Effector memory CD4-positive, alpha-beta T cell (primary cell): Measurements from ENCODE around the gene TMEM138.

Experiments
- DNase-seq, 3 donors: peaks; one replicate each; pipeline ENCODE4 v3.0.0-alpha.2; 2020
- H3K27ac ChIP-seq: 2 replicates; pipeline ENCODE4 v1.7.0; 2013; ENCODE audit warnings: mild to moderate bottlenecking, low read length, moderate library complexity; ENCODE audit not compliant: insufficient read depth, poor library complexity, severe bottlenecking
- H3K27me3 ChIP-seq: replicated peaks from 2 replicates; pipeline ENCODE4 v1.7.0; 2013; ENCODE audit warnings: mild to moderate bottlenecking, low read length; ENCODE audit not compliant: insufficient read depth, control insufficient read depth, poor library complexity, severe bottlenecking
- H3K36me3 ChIP-seq: 2 replicates; pipeline ENCODE4 v1.7.0; 2013; ENCODE audit warnings: mild to moderate bottlenecking, low read length, moderate library complexity; ENCODE audit not compliant: control insufficient read depth, insufficient read depth
- H3K4me1 ChIP-seq: 2 replicates; pipeline ENCODE4 v1.7.0; 2013; ENCODE audit warnings: low read length, mild to moderate bottlenecking; ENCODE audit not compliant: control insufficient read depth, insufficient read depth, poor library complexity, severe bottlenecking
- H3K4me3 ChIP-seq: 2 replicates; pipeline ENCODE4 v1.7.0; 2013; ENCODE audit warnings: low read length, low read depth, mild to moderate bottlenecking; ENCODE audit not compliant: insufficient read depth, poor library complexity, severe bottlenecking
- H3K9me3 ChIP-seq: 2 replicates; pipeline ENCODE4 v1.7.0; 2013; ENCODE audit warnings: mild to moderate bottlenecking, low read length, moderate library complexity; ENCODE audit not compliant: control insufficient read depth

Gene TMEM138

GRCh38 chr11:61406067-61406466 is 43.9 kb downstream of the TMEM138 start:
- no peaks in the 10 kb centered on the region for H3K27me3 ChIP-seq
- H3K27ac ChIP-seq = no peak overlapping the region
- no peak for DNase-seq
- H3K4me3 ChIP-seq = no peak overlapping the region
- no peaks in the 10 kb centered on the region for H3K4me1 ChIP-seq
- no peaks in the 10 kb centered on the region for H3K9me3 ChIP-seq
- H3K36me3 ChIP-seq = peaks cover 76% of the 10 kb centered on the region

DNA sequence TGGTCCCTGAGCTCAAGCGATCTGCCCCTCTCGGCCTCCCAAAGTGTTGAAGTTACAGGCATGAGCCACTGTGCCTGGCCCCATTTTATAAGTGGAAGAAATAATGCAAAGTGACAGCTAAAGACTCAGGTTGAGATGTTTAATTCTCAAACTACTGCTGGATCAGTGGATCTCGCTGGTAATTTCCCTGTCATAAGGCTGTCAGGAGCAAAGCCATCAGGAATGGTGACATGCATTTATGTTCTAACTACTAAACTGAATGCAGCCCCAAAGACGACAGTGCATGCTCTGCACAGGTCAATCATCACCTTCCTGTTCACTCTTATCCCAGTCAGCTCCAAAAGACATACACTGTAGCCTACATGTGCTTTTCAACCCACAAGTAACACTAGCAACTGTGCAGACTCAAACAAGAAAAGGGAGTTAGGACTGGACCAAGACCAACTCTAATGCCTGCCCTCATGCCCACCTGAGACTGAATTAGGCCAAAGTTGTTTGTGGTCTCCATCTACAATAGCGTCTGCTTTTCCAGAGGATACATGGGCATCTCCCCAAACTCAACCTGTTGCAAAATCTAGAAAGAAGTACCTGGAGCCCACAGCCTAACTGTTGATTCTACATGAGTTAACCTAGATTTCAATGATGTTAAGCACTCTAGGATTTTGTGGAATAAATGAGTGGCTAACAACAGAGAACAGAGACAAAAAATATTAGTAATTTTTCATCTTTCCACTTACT is 45.0 kb downstream of the TMEM138 start:
- Histone ChIP-seq H3K9me3 (no peaks in the 10 kb centered on the region), H3K36me3 (peaks cover 84% of the 10 kb centered on the region)

DNA sequence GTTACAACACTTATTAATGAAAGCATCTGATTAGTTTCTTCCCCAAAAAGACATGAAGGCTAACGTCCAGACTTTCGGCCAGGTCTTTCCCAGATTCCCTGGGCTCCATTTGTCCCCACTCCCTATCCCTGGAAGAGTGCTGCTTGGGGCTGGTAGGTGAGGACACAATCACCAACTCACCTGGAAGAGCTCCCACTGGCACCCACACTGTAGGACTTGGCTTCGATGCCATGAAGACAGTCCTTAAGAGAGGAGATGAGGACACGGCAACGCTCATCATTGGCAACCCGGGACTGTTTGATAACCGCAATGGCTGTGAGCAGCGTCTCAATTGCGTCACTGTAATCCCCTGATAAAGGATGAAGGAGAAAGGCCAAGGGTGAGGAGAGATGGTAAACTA is 49.4 kb downstream of the TMEM138 start:
- peaks cover 87% of the 10 kb centered on the region for H3K36me3 ChIP-seq
- H3K27me3 ChIP-seq = no peaks in the 10 kb centered on the region
- H3K4me3 ChIP-seq = no peak overlapping the region
- H3K9me3 ChIP-seq = no peaks in the 10 kb centered on the region
- no peaks in the 10 kb centered on the region for H3K4me1 ChIP-seq
- DNase-seq = no peak
- no peak overlapping the region for H3K27ac ChIP-seq

More for the DNA sequence above, 45.0 kb downstream of the TMEM138 start:
- DNase-seq = no peak
- Histone ChIP-seq H3K27ac (no peak overlapping the region), H3K27me3 (no peaks in the 10 kb centered on the region), H3K4me1 (no peaks in the 10 kb centered on the region), H3K4me3 (no peak overlapping the region)

DNA sequence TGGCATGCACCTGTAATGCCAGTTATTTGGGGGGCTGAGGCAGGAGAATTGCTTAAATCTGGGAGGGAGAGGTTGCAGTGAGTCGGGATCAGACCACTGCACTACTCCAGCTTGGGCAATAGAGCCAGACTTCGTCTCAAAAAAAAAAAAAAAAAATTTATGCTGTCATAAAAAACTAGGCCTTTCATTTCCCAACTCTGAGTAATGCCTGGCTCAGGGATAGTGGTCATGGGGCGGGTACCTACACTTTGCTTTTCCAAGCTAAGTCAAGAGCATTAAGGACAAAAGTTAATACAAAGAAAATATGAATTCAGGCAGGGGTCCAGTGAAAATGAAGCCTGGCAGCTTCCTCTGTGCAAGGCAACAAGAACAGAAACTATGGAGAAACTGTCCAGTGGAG is 51.3 kb downstream of the TMEM138 start:
- Histone ChIP-seq H3K27me3 (no peaks in the 10 kb centered on the region), H3K4me3 (no peak overlapping the region), H3K36me3 (peaks cover 87% of the 10 kb centered on the region), H3K4me1 (no peaks in the 10 kb centered on the region), H3K27ac (no peak overlapping the region), H3K9me3 (no peaks in the 10 kb centered on the region)
- no peak for DNase-seq

GRCh38 chr11:61414547-61414946 is 52.4 kb downstream of the TMEM138 start:
- Histone ChIP-seq H3K4me3 (no peak overlapping the region), H3K27ac (no peak overlapping the region), H3K4me1 (no peaks in the 10 kb centered on the region), H3K27me3 (no peaks in the 10 kb centered on the region), H3K36me3 (peaks cover 87% of the 10 kb centered on the region), H3K9me3 (no peaks in the 10 kb centered on the region)
- DNase-seq = no peak

GRCh38 chr11:61415381-61415780 is 53.2 kb downstream of the TMEM138 start:
- Histone ChIP-seq H3K27me3 (no peaks in the 10 kb centered on the region), H3K9me3 (no peaks in the 10 kb centered on the region), H3K4me1 (no peaks in the 10 kb centered on the region), H3K36me3 (peaks cover 87% of the 10 kb centered on the region), H3K27ac (no peak overlapping the region), H3K4me3 (no peak overlapping the region)
- no peak for DNase-seq

GRCh38 chr11:61416941-61417340 is 54.8 kb downstream of the TMEM138 start:
- H3K27me3 ChIP-seq = no peaks in the 10 kb centered on the region
- H3K4me1 ChIP-seq = no peaks in the 10 kb centered on the region
- H3K4me3 ChIP-seq = no peak overlapping the region
- DNase-seq = no peak
- no peak overlapping the region for H3K27ac ChIP-seq
- H3K36me3 ChIP-seq = peaks cover 85% of the 10 kb centered on the region
- no peaks in the 10 kb centered on the region for H3K9me3 ChIP-seq

DNA sequence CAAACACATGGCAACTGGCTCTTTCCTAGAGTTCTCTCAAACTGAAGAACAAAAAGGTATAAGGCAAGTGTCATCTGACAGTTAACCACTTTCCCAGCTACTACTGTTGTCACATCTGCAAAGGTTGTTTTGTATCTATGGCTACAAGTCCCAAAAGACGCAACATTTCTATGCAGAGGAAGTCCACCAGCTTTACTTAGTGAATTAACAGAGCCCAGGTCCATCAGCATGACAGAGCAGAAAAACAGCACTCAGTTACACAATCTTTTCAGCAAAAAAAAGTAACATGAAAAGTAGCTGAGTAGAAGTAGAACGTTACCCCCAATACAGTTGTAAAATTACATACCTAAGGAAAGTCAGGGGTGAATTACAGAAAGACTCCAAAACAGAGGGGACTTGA is 55.5 kb downstream of the TMEM138 start:
- no peaks in the 10 kb centered on the region for H3K27me3 ChIP-seq
- H3K9me3 ChIP-seq = no peaks in the 10 kb centered on the region
- no peak overlapping the region for H3K27ac ChIP-seq
- no peak overlapping the region for H3K4me3 ChIP-seq
- no peaks in the 10 kb centered on the region for H3K4me1 ChIP-seq
- peaks cover 84% of the 10 kb centered on the region for H3K36me3 ChIP-seq
- no peak for DNase-seq

DNA sequence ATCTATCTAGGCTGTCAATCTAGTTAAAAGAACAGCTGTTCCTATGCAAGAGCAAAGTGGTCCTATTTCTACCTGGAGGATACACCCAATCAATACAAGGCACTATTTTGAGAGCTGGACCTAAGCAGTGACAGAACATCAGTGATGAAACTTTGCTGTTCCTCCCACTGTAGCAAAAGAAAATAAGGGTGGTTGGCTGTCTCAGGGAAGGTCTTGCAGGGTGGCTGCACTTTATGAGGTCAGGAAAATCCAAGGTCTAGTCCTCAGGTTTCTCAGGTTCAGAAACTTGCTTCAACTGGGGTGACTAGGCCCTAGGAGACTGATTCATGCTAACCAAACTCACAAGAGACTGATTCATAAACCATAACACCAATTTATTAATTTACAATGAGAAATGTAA is 56.0 kb downstream of the TMEM138 start:
- no peak for DNase-seq
- H3K9me3 ChIP-seq = no peaks in the 10 kb centered on the region
- H3K27me3 ChIP-seq = no peaks in the 10 kb centered on the region
- H3K4me1 ChIP-seq = no peaks in the 10 kb centered on the region
- no peak overlapping the region for H3K4me3 ChIP-seq
- no peak overlapping the region for H3K27ac ChIP-seq
- peaks cover 82% of the 10 kb centered on the region for H3K36me3 ChIP-seq
